Kidney (tissue), 22 donors: ENCODE measurements around the gene FAM43A. TPM values are rescaled to one million over a fixed set of nuclear protein-coding genes. Genes with fewer than 3 reads are reported as not detected.

Experiments
- DNase-seq, 5 donors: peaks; one replicate each; pipeline ENCODE4 v3.0.0-alpha.2; 2013 to 2020
- FAIRE-seq: peaks from 2 replicates; lab custom pipeline; 2012; peaks lifted over from hg19 to GRCh38; lab: Jason Lieb, UNC
- H3K27ac ChIP-seq, 2 donors: one replicate each; pipeline ENCODE4 v1.7.0; 2013; ENCODE audit warnings: low read depth in 2 of 2, low read length in 2 of 2, inconsistent platforms in 1 of 2
- H3K27me3 ChIP-seq: one replicate; pipeline ENCODE4 v1.7.1; 2013; ENCODE audit warnings: low read length, inconsistent platforms; ENCODE audit not compliant: control insufficient read depth, insufficient read depth
- H3K36me3 ChIP-seq, 3 donors: one replicate each; pipeline versions ENCODE4 v1.7.0 to v1.7.1; 2013; ENCODE audit warnings: low read length in 3 of 3, control low read depth in 1 of 3, inconsistent platforms in 1 of 3; ENCODE audit not compliant: insufficient read depth in 3 of 3, control insufficient read depth in 2 of 3
- H3K4me1 ChIP-seq, 3 donors: one replicate each; pipeline versions ENCODE4 v1.7.0 to v1.7.1; 2013; ENCODE audit warnings: low read length in 3 of 3, inconsistent platforms in 1 of 3, low read depth in 1 of 3; ENCODE audit not compliant: control insufficient read depth in 2 of 3, insufficient read depth in 2 of 3
- H3K4me3 ChIP-seq, 3 donors: one replicate each; pipeline versions ENCODE4 v1.7.0 to v1.8.1; 2013; ENCODE audit warnings: low read length in 3 of 3, control low read depth in 1 of 3, inconsistent platforms in 1 of 3
- H3K9ac ChIP-seq, 3 donors: one replicate each; pipeline versions ENCODE4 v1.7.0 to v1.7.1; 2013; ENCODE audit warnings: low read length in 3 of 3, control low read depth in 1 of 3, inconsistent platforms in 1 of 3
- H3K9me3 ChIP-seq, 3 donors: one replicate each; pipeline versions ENCODE4 v1.7.0 to v1.7.1; 2013; ENCODE audit warnings: low read length in 3 of 3, control low read depth in 1 of 3, inconsistent platforms in 1 of 3; ENCODE audit not compliant: control insufficient read depth in 2 of 3, insufficient read depth in 1 of 3
- intact Hi-C: fragments of 100-400 bp; cut with DNase I; formaldehyde crosslinking; loops from one replicate; pipeline ENCODE4 v1.11.1; 2022
- long read RNA-seq, 10 donors: library from polyadenylated mRNA in 1 of 10; unstranded in 1 of 10; transcript quantifications; one replicate each; pipeline ENCODE4 v2.0.0 and lab custom pipeline, GENCODE V29; 2021 to 2026
- polyA plus RNA-seq: library from polyadenylated mRNA; stranded (reverse); fragments of 350-450 nt; fragmentation: Illumina TruSeq; extraction: RNeasy Lipid Tissue Mini Kit (QIAGEN cat#74804); gene quantifications from one replicate; pipeline ENCODE4 v1.2.3, GENCODE V29; 2014; ENCODE audit warnings: low read depth, low replicate concordance; ENCODE audit not compliant: insufficient read depth
- total RNA-seq: library from RNA; stranded (reverse); fragmentation: NEBNext Ultra II Directional; extraction: Animal tissue kit (Norgen Biotek cat#: 25700); gene quantifications from one replicate; pipeline ENCODE4 v1.2.1, GENCODE V29; 2021
- TF ChIP-seq, protein P1 (sequence below): IDR thresholded peaks from 3 replicates; pipeline ENCODE4 v1.5.1; 2012; ENCODE audit warnings: mild to moderate bottlenecking, moderate library complexity, borderline replicate concordance; ENCODE audit not compliant: insufficient read depth; ENCODE audit errors: extremely low read depth
- donor health status: control.
- donor health status: control.
- donor health status: control.
- donor health status: control.
- donor health status: control.
- donor health status: DM: yes; HTN: yes; CAD: no.
- donor health status: Normal renal cell carcinoma (clear cell type).

Gene FAM43A, protein sequence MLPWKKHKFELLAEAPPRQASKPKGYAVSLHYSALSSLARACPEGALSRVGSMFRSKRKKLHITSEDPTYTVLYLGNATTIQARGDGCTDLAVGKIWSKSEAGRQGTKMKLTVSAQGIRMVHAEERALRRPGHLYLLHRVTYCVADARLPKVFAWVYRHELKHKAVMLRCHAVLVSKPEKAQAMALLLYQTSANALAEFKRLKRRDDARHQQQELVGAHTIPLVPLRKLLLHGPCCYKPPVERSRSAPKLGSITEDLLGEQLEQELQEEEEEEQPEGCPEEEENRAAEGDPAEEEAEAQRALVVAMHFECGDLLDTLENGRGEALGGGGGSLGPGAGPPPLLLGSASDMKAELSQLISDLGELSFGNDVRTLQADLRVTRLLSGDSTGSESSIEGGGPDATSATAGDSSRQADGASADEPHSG
- total RNA-seq (11.4 TPM), polyA plus RNA-seq (5.0 TPM)
- long read RNA-seq, donor 1, transcript FAM43A-201 (1 exons, 2,494 nt): major isoform, 8 of 8 reads
- long read RNA-seq, donor 1, partial matches to known transcripts: 0 of 8 reads
- long read RNA-seq, donor 1, other reads (novel, unspliced or antisense): 0 of 8 reads
- long read RNA-seq, donor 2, transcript FAM43A-201 (1 exons, 2,494 nt): major isoform, 5 of 5 reads
- long read RNA-seq, donor 2, partial matches to known transcripts: 0 of 5 reads
- long read RNA-seq, donor 2, other reads (novel, unspliced or antisense): 0 of 5 reads
- long read RNA-seq, donor 3, transcript FAM43A-201 (1 exons, 2,494 nt): major isoform, 14 of 14 reads
- long read RNA-seq, donor 3, partial matches to known transcripts: 0 of 14 reads
- long read RNA-seq, donor 3, other reads (novel, unspliced or antisense): 0 of 14 reads
- long read RNA-seq, donor 4, transcript FAM43A-201 (1 exons, 2,494 nt): major isoform, 6 of 6 reads
- long read RNA-seq, donor 4, partial matches to known transcripts: 0 of 6 reads
- long read RNA-seq, donor 4, other reads (novel, unspliced or antisense): 0 of 6 reads
- long read RNA-seq, donor 5: 0 reads
- long read RNA-seq, donor 6, partial matches to known transcripts: 0 of 3 reads
- long read RNA-seq, donor 6, other reads (novel, unspliced or antisense): 0 of 3 reads
- long read RNA-seq, donor 7, transcript FAM43A-201 (1 exons, 2,494 nt): major isoform, 13 of 13 reads
- long read RNA-seq, donor 7, partial matches to known transcripts: 0 of 13 reads
- long read RNA-seq, donor 7, other reads (novel, unspliced or antisense): 0 of 13 reads
- long read RNA-seq, donor 8, transcript FAM43A-201 (1 exons, 2,494 nt): major isoform, 7 of 7 reads
- long read RNA-seq, donor 8, partial matches to known transcripts: 0 of 7 reads
- long read RNA-seq, donor 8, other reads (novel, unspliced or antisense): 0 of 7 reads
- long read RNA-seq, donor 9, partial matches to known transcripts: 0 of 3 reads
- long read RNA-seq, donor 9, other reads (novel, unspliced or antisense): 0 of 3 reads
- long read RNA-seq, donor 10, transcript FAM43A-201 (1 exons, 2,494 nt): major isoform, 10 of 10 reads
- long read RNA-seq, donor 10, partial matches to known transcripts: 0 of 10 reads
- long read RNA-seq, donor 10, other reads (novel, unspliced or antisense): 0 of 10 reads

DNA sequence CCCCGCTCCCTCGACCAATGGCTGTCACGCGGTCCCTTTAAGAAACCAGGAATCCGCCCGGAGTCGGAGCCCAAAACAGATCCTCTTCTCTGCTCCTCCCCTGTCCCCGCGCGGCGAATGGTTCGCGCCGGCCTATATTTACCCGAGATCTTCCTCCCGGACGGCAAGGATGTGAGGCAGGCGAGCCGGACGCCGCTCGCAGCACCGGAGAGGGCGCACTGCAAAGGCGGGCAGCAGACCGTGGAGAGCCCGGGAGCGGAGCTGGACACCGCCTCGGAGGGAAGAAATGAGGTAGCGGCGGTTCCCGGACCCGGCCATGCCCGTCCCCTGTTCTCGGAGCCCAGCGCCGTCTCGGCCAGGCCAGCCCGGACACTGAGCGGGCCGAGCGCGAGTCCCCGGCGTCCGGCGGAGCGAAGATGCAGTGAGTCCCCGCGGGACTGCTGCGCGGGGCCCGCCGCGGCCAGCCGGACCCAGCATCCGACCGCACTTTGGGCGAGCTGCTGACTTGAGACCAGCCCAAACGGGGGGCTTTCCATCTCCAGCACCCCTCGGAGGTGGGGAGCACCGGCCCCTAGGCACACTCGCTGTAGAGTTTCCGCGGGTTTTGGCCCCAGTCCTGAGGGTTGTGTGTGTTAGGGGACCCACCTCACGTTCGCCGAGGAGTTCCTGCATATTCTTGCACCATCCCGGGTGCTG is at the start of gene FAM43A:
FAM43A (plus strand) TSS at position 166 of the 696 bp plus-strand sequence. CDS start 944 bp downstream, outside the sequence.
- Histone ChIP-seq H3K4me3 (peak within 1 kb of the TSS; percentile 34 to 72 (median 64)), H3K9me3 (no peaks in the 10 kb centered on the region), H3K27ac (peak within 1 kb of the TSS; percentile 48 to 66), H3K27me3 (no peaks in the 10 kb centered on the region), H3K4me1 (peaks cover 4 to 24% (median 5%) of the 10 kb centered on the region in 3 donors), H3K9ac (peak within 1 kb of the TSS in 2 of 3 donors; percentile 33), H3K36me3 (no peaks in the 10 kb centered on the region)
- peak; percentile 92 to 98 (median 94) for DNase-seq
- intact Hi-C loops: loop anchor here (5.0 to 10.0 kb wide), 2 partner anchors 419 to 571 kb away; no protein-coding TSS in a partner anchor
- TF ChIP-seq, protein P1, sequence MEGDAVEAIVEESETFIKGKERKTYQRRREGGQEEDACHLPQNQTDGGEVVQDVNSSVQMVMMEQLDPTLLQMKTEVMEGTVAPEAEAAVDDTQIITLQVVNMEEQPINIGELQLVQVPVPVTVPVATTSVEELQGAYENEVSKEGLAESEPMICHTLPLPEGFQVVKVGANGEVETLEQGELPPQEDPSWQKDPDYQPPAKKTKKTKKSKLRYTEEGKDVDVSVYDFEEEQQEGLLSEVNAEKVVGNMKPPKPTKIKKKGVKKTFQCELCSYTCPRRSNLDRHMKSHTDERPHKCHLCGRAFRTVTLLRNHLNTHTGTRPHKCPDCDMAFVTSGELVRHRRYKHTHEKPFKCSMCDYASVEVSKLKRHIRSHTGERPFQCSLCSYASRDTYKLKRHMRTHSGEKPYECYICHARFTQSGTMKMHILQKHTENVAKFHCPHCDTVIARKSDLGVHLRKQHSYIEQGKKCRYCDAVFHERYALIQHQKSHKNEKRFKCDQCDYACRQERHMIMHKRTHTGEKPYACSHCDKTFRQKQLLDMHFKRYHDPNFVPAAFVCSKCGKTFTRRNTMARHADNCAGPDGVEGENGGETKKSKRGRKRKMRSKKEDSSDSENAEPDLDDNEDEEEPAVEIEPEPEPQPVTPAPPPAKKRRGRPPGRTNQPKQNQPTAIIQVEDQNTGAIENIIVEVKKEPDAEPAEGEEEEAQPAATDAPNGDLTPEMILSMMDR: no peak
- FAIRE-seq: no peak

DNA sequence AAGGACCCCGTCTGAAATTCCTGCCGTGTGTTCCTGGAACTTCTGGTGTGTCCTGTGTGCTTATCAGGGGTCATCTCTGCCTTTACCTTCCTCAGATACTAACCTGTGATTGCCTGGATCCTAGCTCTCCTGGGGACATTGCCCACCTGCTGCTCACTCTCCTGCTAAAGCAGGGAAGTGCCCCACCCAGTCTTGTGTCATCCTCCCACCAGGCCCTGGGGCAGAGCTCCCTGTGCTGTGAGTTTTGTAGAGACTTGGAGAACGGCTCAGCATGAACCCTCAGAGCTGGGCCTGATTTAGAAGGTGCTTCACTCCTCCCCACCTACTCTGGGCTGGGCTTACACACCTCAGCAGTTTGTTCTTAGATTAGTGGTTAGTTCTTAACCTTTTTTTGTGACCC is 48.6 kb upstream of the FAM43A start:
- Histone ChIP-seq H3K27ac (no peak overlapping the region), H3K9me3 (no peaks in the 10 kb centered on the region), H3K4me1 (peaks cover 0 to 3% (median 0%) of the 10 kb centered on the region in 3 donors), H3K36me3 (peaks cover 3 to 4% (median 3%) of the 10 kb centered on the region in 3 donors), H3K27me3 (no peaks in the 10 kb centered on the region), H3K4me3 (no peak overlapping the region), H3K9ac (no peak overlapping the region)
- intact Hi-C loops: no loop called here
- no peak for DNase-seq
- TF ChIP-seq, protein P1: no peak
- no peak for FAIRE-seq
